ENCODE data around the gene TAX1BP3.

- no peak for TF ChIP-seq CTCF (IDR thresholded peaks at IDR 0.05)
- TF ChIP-seq POLR2A (IDR thresholded peaks at IDR 0.05), result no peak
- no peak for TF ChIP-seq EP300 (IDR thresholded peaks at IDR 0.05)
Observed at GRCh38 chr17:3641717-3642486, 26.5 kb downstream of the TAX1BP3 start.

All from tibial nerve (tissue), 4 donors.